Amygdala (tissue), 56 donors: Measurements from ENCODE around the gene KIAA1328.
"Not testable (repeated sequence)": the region's sequence is repeated elsewhere in the genome, so short reads cannot be mapped to it uniquely, and the experiment has no call there.

Source experiments
- DNase-seq, 56 donors: peaks; one replicate each; lab custom pipeline; 2025; lab: John Stamatoyannopoulos, UW

The KIAA1328 gene

DNA sequence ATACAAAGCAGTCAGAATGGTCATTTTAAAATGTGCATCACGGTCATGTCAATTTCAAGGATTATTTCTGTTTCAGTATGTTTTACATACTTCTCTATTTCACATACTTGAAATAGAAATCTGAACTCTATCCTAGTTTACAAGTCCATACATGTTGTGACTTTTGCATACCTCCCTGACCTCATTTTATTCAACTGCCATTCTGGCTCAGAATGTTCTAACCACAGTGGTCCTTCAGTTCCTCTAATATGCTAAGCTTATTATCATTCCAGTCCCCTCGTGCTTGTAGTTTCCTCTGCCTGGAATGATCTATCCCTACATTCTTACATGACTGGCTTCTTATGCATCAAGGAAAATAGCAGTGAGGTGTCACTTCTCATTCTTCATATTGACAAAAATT lies 295.6 kb downstream of the KIAA1328 start:
- no peak for DNase-seq

- DNase-seq: no peak
Measured at GRCh38 chr18:37135177-37135576, 306.2 kb downstream of the KIAA1328 start.

- DNase-seq: no peak
Measured at GRCh38 chr18:37138456-37138855, 309.5 kb downstream of the KIAA1328 start.

GRCh38 chr18:37139876-37140275 lies 310.9 kb downstream of the KIAA1328 start:
- DNase-seq: no peak

DNA sequence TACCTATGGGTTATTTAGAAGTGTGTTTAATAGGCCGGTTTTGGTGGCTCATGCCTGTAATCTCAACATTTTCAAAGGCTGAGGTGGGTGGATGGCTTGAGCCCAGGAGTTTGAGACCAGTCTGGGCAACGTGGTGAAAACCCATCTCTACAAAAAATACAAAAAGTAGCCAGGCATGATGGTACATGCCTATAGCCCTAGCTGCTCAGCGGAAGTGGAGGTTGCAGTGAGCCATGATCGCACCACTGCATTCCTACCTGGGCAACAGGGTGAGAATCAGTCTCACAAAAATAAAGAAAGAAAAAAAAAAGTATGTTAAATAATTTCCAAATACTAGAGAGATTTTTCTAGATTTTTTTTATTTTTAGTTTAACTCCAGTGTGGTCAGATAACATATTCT lies 316.0 kb downstream of the KIAA1328 start:
- DNase-seq: no peak

DNA sequence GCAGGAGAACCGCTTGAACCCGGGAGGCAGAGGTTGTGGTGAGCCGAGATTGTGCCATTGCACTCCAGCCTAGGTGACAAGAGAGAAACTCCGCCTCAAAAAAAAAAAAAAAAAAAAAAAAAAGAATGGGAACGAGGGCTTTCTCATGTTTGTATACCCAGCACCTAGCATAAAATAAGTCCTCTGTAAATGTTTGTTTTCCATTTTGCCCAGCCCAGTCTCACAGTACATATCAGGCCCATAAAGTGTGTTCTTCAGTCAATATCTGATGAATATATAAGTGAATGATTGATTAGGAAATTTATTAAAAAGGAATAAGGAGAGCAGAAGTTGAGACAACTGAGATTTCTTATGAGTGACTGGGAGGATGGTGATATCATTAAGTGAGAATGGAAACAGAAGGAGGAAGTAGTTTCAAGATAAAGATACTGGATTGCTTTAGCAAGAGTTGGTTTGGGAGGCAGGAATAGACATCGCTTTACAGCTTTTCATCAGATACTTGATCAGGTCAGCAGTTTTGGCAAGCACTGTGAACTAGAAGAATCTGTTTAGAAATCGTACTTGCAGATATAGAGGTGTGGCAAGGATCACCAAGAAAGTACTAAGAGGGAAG lies 327.5 kb downstream of the KIAA1328 start:
- no peak for DNase-seq

DNA sequence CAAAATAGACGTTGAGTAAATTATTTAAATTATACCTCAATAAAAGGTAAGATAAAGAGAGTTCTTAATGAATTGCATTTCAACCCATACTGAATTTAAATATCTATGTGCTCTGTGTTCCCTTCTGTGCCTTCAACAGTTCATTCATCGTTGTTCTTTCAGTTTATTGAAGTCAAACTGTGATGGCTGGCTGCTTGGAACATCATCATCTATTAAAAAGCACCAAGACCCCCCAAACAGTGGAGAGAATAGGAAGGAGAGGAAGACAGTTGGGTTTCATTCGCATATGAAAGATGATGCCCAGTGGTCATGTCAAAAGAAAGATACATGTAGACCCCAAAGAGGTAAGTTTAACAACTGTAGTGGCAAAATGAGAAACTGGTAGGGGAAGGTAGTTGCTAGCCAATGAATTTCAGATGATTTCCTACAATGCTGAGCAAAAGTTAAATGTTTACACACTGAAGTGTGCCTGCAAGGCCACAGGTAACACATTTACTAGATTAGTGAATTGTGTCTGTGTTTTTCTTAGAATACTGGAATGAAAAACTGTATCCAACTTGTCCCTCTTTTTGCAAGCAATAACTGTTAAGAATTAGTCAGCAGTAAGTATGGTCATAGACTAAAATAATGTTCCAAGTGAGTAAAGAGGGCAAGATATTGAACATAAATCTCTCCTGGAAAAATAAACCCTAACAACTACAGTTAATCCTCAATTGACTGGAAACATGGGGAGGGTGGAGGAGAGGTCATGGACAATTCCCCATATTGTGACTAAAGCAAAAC lies 331.3 kb downstream of the KIAA1328 start:
- DNase-seq: no peak

DNA sequence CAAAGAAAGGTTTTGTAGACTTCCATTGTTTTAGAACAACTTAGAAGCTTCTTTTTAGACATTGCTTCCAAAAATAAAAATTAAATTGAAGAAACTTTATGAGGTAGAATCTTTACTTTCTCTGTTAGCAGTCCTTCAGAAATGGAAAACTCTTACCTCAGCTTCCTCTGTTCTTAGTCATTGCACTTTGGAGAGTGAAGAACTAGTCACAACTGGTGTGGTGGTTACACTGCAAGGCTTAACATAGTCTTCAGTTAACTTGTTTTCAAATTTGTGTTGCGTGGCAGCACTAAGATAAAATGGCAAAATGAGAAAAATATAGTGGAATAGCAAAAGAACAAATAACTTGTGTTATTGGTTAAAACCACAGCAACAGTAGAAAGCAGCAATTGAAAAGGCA lies 332.6 kb downstream of the KIAA1328 start:
- no peak for DNase-seq

- no peak for DNase-seq
Measured at GRCh38 chr18:37162551-37162950, 333.6 kb downstream of the KIAA1328 start.

DNA sequence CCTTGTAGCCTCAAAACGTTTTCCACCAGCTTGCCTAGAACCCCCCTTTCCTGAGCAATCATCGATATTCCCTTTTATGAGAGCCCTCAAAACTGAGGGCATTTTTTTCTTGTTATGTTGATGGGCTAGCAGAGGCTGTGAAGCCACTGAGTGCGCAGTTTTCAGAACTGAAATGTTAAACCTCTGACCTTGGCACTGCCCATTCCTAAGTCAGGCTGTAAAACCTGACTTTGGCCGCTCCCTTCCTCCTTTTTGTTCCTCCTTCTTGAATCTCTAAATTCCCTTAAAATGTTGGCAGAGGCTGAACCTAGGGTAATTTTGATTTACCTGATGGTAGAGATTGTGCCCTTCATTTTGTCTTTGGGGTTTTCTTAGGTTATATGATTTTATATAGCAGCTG lies 334.2 kb downstream of the KIAA1328 start:
- no peak for DNase-seq

- DNase-seq: no peak
Measured at GRCh38 chr18:37166491-37166890, 337.6 kb downstream of the KIAA1328 start.

- DNase-seq: not testable (repeated sequence)
Measured at GRCh38 chr18:37166966-37167365, 338.0 kb downstream of the KIAA1328 start.

- DNase-seq: no peak
Measured at GRCh38 chr18:37170984-37171383, 342.1 kb downstream of the KIAA1328 start.

DNA sequence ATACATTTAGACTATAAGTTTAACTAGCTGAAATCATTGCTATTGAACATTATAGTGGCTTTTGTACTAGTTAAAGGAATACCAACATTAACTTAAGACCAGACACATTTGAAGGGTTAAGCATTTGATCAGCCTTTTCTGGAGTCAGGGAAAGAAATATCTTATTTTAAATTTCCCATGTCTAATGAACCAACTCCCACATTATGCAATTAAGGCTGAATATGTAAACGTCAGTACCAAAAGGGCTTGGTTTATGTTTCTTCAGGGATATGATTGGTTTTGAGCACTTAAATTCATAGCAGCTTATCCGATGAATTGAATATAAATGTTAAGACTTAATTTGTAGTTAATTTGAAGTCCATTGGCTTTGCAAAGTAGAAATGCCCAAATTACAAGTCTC lies 344.5 kb downstream of the KIAA1328 start:
- no peak for DNase-seq

- no peak for DNase-seq
Measured at GRCh38 chr18:37175727-37176620, 347.0 kb downstream of the KIAA1328 start.

DNA sequence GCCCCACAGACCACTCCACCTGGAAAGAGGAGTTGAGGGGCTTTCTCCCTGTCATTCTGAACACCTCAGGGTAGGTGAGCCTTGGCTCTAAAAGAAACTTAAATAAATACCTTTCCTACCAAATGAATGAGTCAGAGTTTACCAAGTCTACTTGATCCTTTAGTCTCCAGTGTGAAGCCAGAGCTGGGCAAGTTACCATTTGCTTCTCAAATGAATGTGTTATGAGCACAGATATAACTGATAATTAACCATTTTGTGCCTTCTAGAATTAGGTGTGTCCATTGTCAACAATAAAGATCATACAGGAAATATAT lies 347.7 kb downstream of the KIAA1328 start:
- DNase-seq: no peak

DNA sequence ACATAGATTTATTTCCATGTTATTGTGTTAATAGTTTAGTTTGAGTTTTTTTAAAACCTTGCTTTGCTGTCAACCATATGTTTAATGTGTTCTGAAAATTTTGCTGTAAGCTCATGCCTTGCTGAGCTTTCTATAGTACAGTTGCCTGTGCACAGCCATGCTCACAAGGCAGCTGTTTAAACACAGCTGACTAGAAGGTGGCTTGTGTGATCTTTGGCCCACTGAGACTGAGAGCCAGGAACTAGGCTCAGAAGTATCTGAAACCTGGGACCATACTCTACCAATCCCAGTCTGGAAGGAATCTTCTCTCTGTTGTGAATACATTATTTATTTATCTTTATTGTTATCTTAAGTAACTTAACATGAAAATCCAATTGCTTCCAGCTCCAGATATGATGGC lies 350.5 kb downstream of the KIAA1328 start:
- no peak for DNase-seq

GRCh38 chr18:37180086-37180485 lies 351.2 kb downstream of the KIAA1328 start:
- no peak for DNase-seq

DNA sequence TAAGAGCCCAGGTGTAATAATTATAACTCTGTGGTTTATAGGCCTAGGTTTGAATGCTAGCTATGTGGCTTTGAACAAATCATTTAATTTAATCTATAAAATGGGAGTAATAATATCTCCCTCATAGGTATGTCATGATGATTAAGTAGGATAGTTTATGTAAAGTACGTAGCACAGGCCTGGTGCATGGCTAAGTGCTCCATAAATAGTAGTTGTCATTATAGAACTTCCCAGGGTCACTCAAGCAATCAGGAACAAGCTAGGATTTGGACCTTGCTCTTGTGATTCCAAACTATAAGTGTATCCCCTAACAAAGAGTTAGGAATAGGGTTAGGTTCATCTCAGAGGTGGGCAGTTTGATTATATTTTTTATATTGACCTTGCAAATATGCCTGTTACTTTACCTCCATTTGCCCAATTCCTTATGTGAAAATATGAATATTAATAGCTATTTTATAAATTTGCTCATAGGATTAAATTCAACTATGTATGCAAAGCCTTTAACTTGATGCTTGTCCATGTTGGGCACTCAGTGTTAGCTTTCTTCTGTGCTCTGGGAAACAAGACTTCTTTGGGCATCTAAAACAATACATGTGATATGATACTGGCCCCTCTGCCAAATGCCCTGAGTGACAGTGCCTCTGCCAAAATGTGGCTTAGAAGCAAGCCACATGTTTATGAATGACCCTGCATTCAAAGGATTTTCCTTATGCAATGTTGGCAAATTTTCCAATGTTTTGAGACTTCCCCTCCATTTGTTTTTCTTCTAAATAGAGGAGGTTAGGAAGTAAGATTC lies 353.6 kb downstream of the KIAA1328 start:
- no peak for DNase-seq

GRCh38 chr18:37184209-37184868 lies 355.4 kb downstream of the KIAA1328 start:
- no peak for DNase-seq
